H1 (cell line): ENCODE measurements around the gene SPATA13. TPM values are rescaled to one million over a fixed set of nuclear protein-coding genes. Genes with fewer than 3 reads are reported as not detected.

ENCODE experiments used
- CTCF ChIA-PET: fragments of 300-600 bp; sonication (Branson Sonifier 250); formaldehyde crosslinking; loops from one replicate; lab custom pipeline; 2021; ENCODE audit not compliant: partially characterized antibody; lab: Charles Lee
- POLR2A ChIA-PET: fragments of 300-600 bp; sonication (Branson Sonifier 250); formaldehyde crosslinking; loops from one replicate; lab custom pipeline; 2021; ENCODE audit warnings: inconsistent platforms; ENCODE audit not compliant: partially characterized antibody; lab: Charles Lee
- DNase-seq, 2 experiments: peaks; one replicate each; pipeline versions ENCODE4 v3.0.0 to v3.0.0-alpha.2; 2010 to 2022; ENCODE audit warnings: low spot score in 2 of 2, low read depth in 1 of 2, mixed read lengths in 1 of 2
- FAIRE-seq: peaks from 2 replicates; lab custom pipeline; 2011; peaks lifted over from hg19 to GRCh38; lab: Jason Lieb, UNC
- H2AFZ ChIP-seq: 2 replicates; pipeline ENCODE4 v1.8.1; 2012; ENCODE audit warnings: low read length, inconsistent platforms
- H2AK5ac ChIP-seq: 2 replicates; pipeline ENCODE4 v1.6.1; 2013; ENCODE audit warnings: low read depth, low read length
- H2BK120ac ChIP-seq: replicated peaks from 2 replicates; pipeline ENCODE3; 2013; ENCODE audit warnings: low read depth, low read length, inconsistent platforms
- H2BK12ac ChIP-seq: 2 replicates; pipeline ENCODE4 v1.6.1; 2013; ENCODE audit warnings: low read depth, low read length
- H2BK15ac ChIP-seq: 2 replicates; pipeline ENCODE4 v1.6.1; 2013; ENCODE audit warnings: low read length
- H2BK20ac ChIP-seq: 2 replicates; pipeline ENCODE4 v1.6.1; 2013; ENCODE audit warnings: low read length
- H2BK5ac ChIP-seq: 2 replicates; pipeline ENCODE4 v1.6.1; 2013; ENCODE audit warnings: low read depth, low read length
- H3K14ac ChIP-seq: 2 replicates; pipeline ENCODE4 v1.6.1; 2013; ENCODE audit warnings: inconsistent platforms; ENCODE audit not compliant: insufficient read length
- H3K18ac ChIP-seq: 2 replicates; pipeline ENCODE4 v1.6.1; 2013; ENCODE audit warnings: low read length; ENCODE audit errors: extremely low read depth
- H3K23ac ChIP-seq: 2 replicates; pipeline ENCODE4 v1.6.1; 2013; ENCODE audit warnings: inconsistent platforms; ENCODE audit not compliant: insufficient read length
- H3K23me2 ChIP-seq: 2 replicates; pipeline ENCODE4 v1.6.1; 2013; ENCODE audit warnings: low read depth, low read length
- H3K27ac ChIP-seq: 2 replicates; pipeline ENCODE4 v1.6.1; 2011; ENCODE audit warnings: low read depth, low read length, inconsistent platforms
- H3K27me3 ChIP-seq, 4 experiments: replicated peaks in 1 of 4; 1 replicate in 1 of 4; 2 replicates in 3 of 4; pipeline versions ENCODE4 v1.6.1 to v1.8.1; 2011 to 2013; ENCODE audit warnings: low read length in 3 of 4, mild to moderate bottlenecking in 3 of 4, inconsistent platforms in 2 of 4, mixed read lengths in 2 of 4, moderate library complexity in 1 of 4; ENCODE audit not compliant: control insufficient read depth in 3 of 4, insufficient read depth in 3 of 4; ENCODE audit errors: extremely low read depth in 1 of 4
- H3K36me3 ChIP-seq, 4 experiments: 2 replicates each; pipeline versions ENCODE4 v1.6.1 to v1.8.1; 2011 to 2013; ENCODE audit warnings: mild to moderate bottlenecking in 4 of 4, low read length in 3 of 4, moderate library complexity in 2 of 4, control low read depth in 1 of 4, inconsistent platforms in 1 of 4; ENCODE audit not compliant: insufficient read depth in 4 of 4, control insufficient read depth in 2 of 4
- H3K4ac ChIP-seq: replicated peaks from 2 replicates; pipeline ENCODE3; 2013; ENCODE audit warnings: low read length, low read depth, mixed read lengths, inconsistent platforms; ENCODE audit not compliant: insufficient read length
- H3K4me1 ChIP-seq, 4 experiments: replicated peaks in 1 of 4; 1 replicate in 1 of 4; 2 replicates in 3 of 4; pipeline versions ENCODE4 v1.6.1 to v1.8.1; 2011 to 2013; ENCODE audit warnings: low read length in 3 of 4, inconsistent platforms in 2 of 4, mixed read lengths in 1 of 4; ENCODE audit not compliant: insufficient read depth in 4 of 4, control insufficient read depth in 3 of 4
- H3K4me2 ChIP-seq, 2 experiments: 2 replicates each; pipeline versions ENCODE4 v1.6.1 to v1.8.1; 2011 to 2013; ENCODE audit warnings: low read depth in 2 of 2, low read length in 2 of 2, control low read depth in 1 of 2, inconsistent platforms in 1 of 2, mild to moderate bottlenecking in 1 of 2; ENCODE audit not compliant: insufficient read depth in 1 of 2
- H3K4me3 ChIP-seq, 4 experiments: fragments of 200-600, 300-600 bp in 1 of 4; sonication (generic), shearing (Covaris generic), sonication (Bioruptor Twin) in 1 of 4; 2 replicates each; pipeline versions ENCODE4 v1.5.1 to v1.8.1; 2011 to 2016; ENCODE audit warnings: low read length in 4 of 4, low read depth in 3 of 4, control low read depth in 2 of 4, inconsistent platforms in 2 of 4, mild to moderate bottlenecking in 2 of 4, mixed read lengths in 1 of 4, moderate library complexity in 1 of 4; ENCODE audit not compliant: insufficient read depth in 2 of 4; ENCODE audit errors: extremely low read depth in 1 of 4
- H3K56ac ChIP-seq: replicated peaks from 2 replicates; pipeline ENCODE3; 2013; ENCODE audit warnings: low read depth, mild to moderate bottlenecking, mixed read lengths, low read length, inconsistent platforms; ENCODE audit not compliant: insufficient read length
- H3K79me1 ChIP-seq: 2 replicates; pipeline ENCODE4 v1.6.1; 2013; ENCODE audit warnings: low read depth, low read length, control low read depth
- H3K79me2 ChIP-seq, 2 experiments: 2 replicates each; pipeline versions ENCODE4 v1.6.1 to v1.8.1; 2012 to 2013; ENCODE audit warnings: low read length in 2 of 2, mild to moderate bottlenecking in 2 of 2, inconsistent platforms in 1 of 2; ENCODE audit not compliant: insufficient read depth in 2 of 2, control insufficient read depth in 1 of 2
- H3K9ac ChIP-seq, 4 experiments: replicated peaks in 1 of 4; 1 replicate in 1 of 4; 2 replicates in 3 of 4; pipeline versions ENCODE4 v1.6.1 to v1.8.1; 2011 to 2013; ENCODE audit warnings: low read depth in 3 of 4, low read length in 3 of 4, control low read depth in 2 of 4, mild to moderate bottlenecking in 2 of 4, moderate library complexity in 2 of 4, inconsistent platforms in 1 of 4; ENCODE audit errors: extremely low read depth in 1 of 4
- H3K9me3 ChIP-seq, 2 experiments: 2 replicates each; pipeline versions ENCODE4 v1.6.1 to v1.8.1; 2012 to 2013; ENCODE audit warnings: mild to moderate bottlenecking in 2 of 2, moderate library complexity in 2 of 2, control low read depth in 1 of 2, inconsistent platforms in 1 of 2, low read depth in 1 of 2, low read length in 1 of 2, mixed read lengths in 1 of 2; ENCODE audit not compliant: insufficient read depth in 2 of 2
- H4K20me1 ChIP-seq, 2 experiments: replicated peaks in 1 of 2; 2 replicates each; pipeline versions ENCODE3 to v1.8.1; 2011 to 2013; ENCODE audit warnings: inconsistent platforms in 2 of 2, low read length in 2 of 2, mild to moderate bottlenecking in 1 of 2; ENCODE audit not compliant: insufficient read depth in 2 of 2, control insufficient read depth in 1 of 2
- H4K5ac ChIP-seq: 2 replicates; pipeline ENCODE4 v1.6.1; 2013; ENCODE audit warnings: low read length, low read depth, mixed read lengths, inconsistent platforms; ENCODE audit not compliant: insufficient read length
- H4K8ac ChIP-seq: 2 replicates; pipeline ENCODE4 v1.8.0; 2013; ENCODE audit warnings: mild to moderate bottlenecking, moderate library complexity, low read length, inconsistent platforms; ENCODE audit not compliant: insufficient read depth; ENCODE audit errors: extremely low read depth
- H4K91ac ChIP-seq: replicated peaks from 2 replicates; pipeline ENCODE3; 2013; ENCODE audit warnings: low read length, mixed read lengths, inconsistent platforms; ENCODE audit not compliant: insufficient read length
- CEBPB ChIP-seq: IDR thresholded peaks from 2 replicates; pipeline ENCODE4 v1.6.1; 2012; ENCODE audit warnings: low read depth, low read length
- CTCF ChIP-seq, 3 experiments: IDR thresholded peaks; 1 replicate in 2 of 3; 2 replicates in 1 of 3; pipeline versions ENCODE4 v1.5.1 to v1.6.1; 2011; ENCODE audit warnings: low read length in 3 of 3, mild to moderate bottlenecking in 3 of 3, inconsistent platforms in 2 of 3, low read depth in 1 of 3, moderate library complexity in 1 of 3; ENCODE audit not compliant: insufficient read depth in 1 of 3; ENCODE audit errors: control extremely low read depth in 1 of 3
- GTF2F1 ChIP-seq: IDR thresholded peaks from 2 replicates; pipeline ENCODE4 v1.6.1; 2012; ENCODE audit warnings: low read depth, low read length, improper control_type of control experiment, borderline replicate concordance
- RAD21 ChIP-seq, 2 experiments: IDR thresholded peaks in 1 of 2; conservative IDR thresholded peaks in 1 of 2; 2 replicates each; pipeline ENCODE4 v1.6.1; 2011; ENCODE audit warnings: low read depth in 2 of 2, low read length in 2 of 2, improper control_type of control experiment in 1 of 2, inconsistent platforms in 1 of 2, mild to moderate bottlenecking in 1 of 2, moderate library complexity in 1 of 2
- SP1 ChIP-seq: IDR thresholded peaks from 2 replicates; pipeline ENCODE4 v1.6.1; 2011; ENCODE audit warnings: low read depth, low read length
- ZNF274 ChIP-seq: IDR thresholded peaks from 2 replicates; pipeline ENCODE4 v1.7.0; 2012; ENCODE audit warnings: low read length, borderline replicate concordance; ENCODE audit errors: extremely low read depth
- WGBS, 2 experiments: shearing (Covaris generic) in 1 of 2; methylation state at CpG; one replicate each; pipeline versions ENCODE4 v1.1.6 to v1.1.7; 2013 to 2015; ENCODE audit warnings: low lambda C conversion rate in 2 of 2, mixed read lengths in 2 of 2, inconsistent platforms in 1 of 2, low coverage in 1 of 2, missing lambda C conversion rate in 1 of 2; ENCODE audit not compliant: insufficient replicate concordance in 2 of 2, insufficient coverage in 1 of 2, insufficient read length in 1 of 2; ENCODE audit errors: extremely low coverage in 1 of 2, missing lambda C conversion rate in 1 of 2; 5-methylcytosine and 5-hydroxymethylcytosine counted together
- polyA plus RNA-seq, 7 experiments: library from polyadenylated mRNA; depleted of rRNA in 3 of 7; stranded (reverse) in 5 of 7; unstranded in 2 of 7; fragments of >200 nt in 5 of 7; fragments of 200-250 nt in 2 of 7; gene quantifications; 1 replicate in 5 of 7; 2 replicates in 1 of 7; 4 replicates in 1 of 7; pipeline versions ENCODE4 v1.2.1 to v1.2.3, GENCODE V29; 2011 to 2013; ENCODE audit warnings: missing spikeins in 2 of 7, mixed read lengths in 2 of 7
- total RNA-seq: library from RNA; stranded (reverse); fragmentation: NEBNext Ultra II Directional; extraction: Animal tissue kit (Norgen Biotek cat#: 25700); gene quantifications from 2 replicates; pipeline ENCODE4 v1.2.1, GENCODE V29; 2021

The SPATA13 gene
- total and polyA plus RNA-seq, 2 of the 8 experiments (the other 6 are each of a cell fraction or from before 2014, with no cell fraction given), result 12.6 to 30.9 TPM

DNA sequence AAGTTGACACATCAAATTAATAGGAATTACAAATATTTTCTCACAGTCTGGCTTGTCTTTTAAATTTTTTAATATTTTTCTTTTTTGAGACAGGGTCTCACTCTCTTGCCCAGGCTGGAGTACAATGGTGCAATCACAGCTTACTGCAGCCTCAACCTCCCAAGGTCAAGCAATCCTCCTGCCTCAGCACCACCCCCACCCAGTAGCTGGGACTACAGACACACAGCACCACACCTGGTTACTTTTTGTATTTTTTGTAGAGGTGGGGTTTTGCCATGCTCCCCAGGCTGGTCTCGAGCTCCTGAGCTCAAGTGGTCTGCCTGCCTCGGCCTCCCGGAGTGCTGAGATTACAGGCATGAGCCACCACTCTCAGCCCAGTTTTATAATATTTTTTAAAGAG, 72.0 kb downstream of the SPATA13 start:
- no peak overlapping the region for H2AK5ac ChIP-seq
- H2AFZ ChIP-seq, result no peak overlapping the region
- no peak overlapping the region for H2BK5ac ChIP-seq
- H3K27me3 ChIP-seq, result no peaks in the 10 kb centered on the region; a peak in 1 of 7 replicates
- no peaks in the 10 kb centered on the region for H3K36me3 ChIP-seq
- H2BK12ac ChIP-seq, result no peak overlapping the region
- no peak overlapping the region for H3K9ac ChIP-seq
- H3K4me2 ChIP-seq, result no peak overlapping the region
- H4K20me1 ChIP-seq, result peaks cover 0 to 6% of the 10 kb centered on the region in 2 experiments
- no peaks in the 10 kb centered on the region for H3K9me3 ChIP-seq
- no peak overlapping the region for H3K4ac ChIP-seq
- H3K4me1 ChIP-seq, result peaks cover 0 to 5% (median 0%) of the 10 kb centered on the region in 4 experiments; a peak in 3 of 7 replicates
- H3K14ac ChIP-seq, result no peak overlapping the region
- H4K5ac ChIP-seq, result no peak overlapping the region
- no peak overlapping the region for H3K23ac ChIP-seq
- H2BK15ac ChIP-seq, result no peak overlapping the region
- H2BK20ac ChIP-seq, result no peak overlapping the region
- 82% methylated on average over 3 of the region's 3 CpGs; no CpG with 5 or more reads in 1 of the 2 experiments for WGBS, 2 experiments
- H3K56ac ChIP-seq, result no peak overlapping the region
- TF ChIP-seq ZNF274 (no peak), SP1 (0 out of 2 replicates have a peak, but pooled peaks have one; percentile 14), CTCF (IDR thresholded peaks at IDR 0.05; ENCODE audit: control extremely low read depth in 1 of 3, insufficient read depth in 1 of 3, low read depth in 1 of 3, low read length in 3 of 3) (peak; percentile 17 to 40 (median 36); a peak in 3 of 4 replicates), CEBPB (0 out of 2 replicates have a peak, but pooled peaks have one; percentile 18), GTF2F1 (no peak), RAD21 (IDR thresholded peaks at IDR 0.05 in 1 of 2, conservative IDR thresholded peaks at IDR 0.05 in 1 of 2; ENCODE audit: low read depth in 2 of 2, low read length in 2 of 2) (peak; percentile 23 to 35; a peak in 2 of 4 replicates)
- H2BK120ac ChIP-seq, result no peak overlapping the region
- no peak for FAIRE-seq
- no peak overlapping the region for H3K27ac ChIP-seq
- H3K4me3 ChIP-seq, result no peak overlapping the region
- no peak overlapping the region for H3K18ac ChIP-seq
- POLR2A ChIA-PET, result interaction anchor here (0.8 kb wide), 1 partner anchor 31 kb away, joined by 3 read pairs; no protein-coding TSS in a partner anchor
- CTCF ChIA-PET, result interaction anchor here (0.9 to 2.4 kb wide), 6 partner anchors 9 to 272 kb away, joined by 3 to 7 read pairs (median 5); no protein-coding TSS in a partner anchor
- no peak for DNase-seq
- no peak overlapping the region for H4K8ac ChIP-seq
- H3K23me2 ChIP-seq, result no peaks in the 10 kb centered on the region
- H4K91ac ChIP-seq, result no peak overlapping the region
- peaks cover 0 to 51% of the 10 kb centered on the region in 2 experiments; a peak in 2 of 4 replicates for H3K79me2 ChIP-seq
- H3K79me1 ChIP-seq, result peaks cover 6% of the 10 kb centered on the region; the same call in 1 of the 2 replicates
